HCEC 1CT (cell line): Measurements from ENCODE around the gene RPS24.
A peak's percentile ranks its signal among the peaks of the same experiment; 100 is the strongest.
"Not testable (repeated sequence)": the region's sequence is repeated elsewhere in the genome, so short reads cannot be mapped to it uniquely, and the experiment has no call there.

Source experiments
- DNase-seq: peaks from one replicate; pipeline ENCODE4 v3.0.0-alpha.2; 2017

RPS24 gene

DNA sequence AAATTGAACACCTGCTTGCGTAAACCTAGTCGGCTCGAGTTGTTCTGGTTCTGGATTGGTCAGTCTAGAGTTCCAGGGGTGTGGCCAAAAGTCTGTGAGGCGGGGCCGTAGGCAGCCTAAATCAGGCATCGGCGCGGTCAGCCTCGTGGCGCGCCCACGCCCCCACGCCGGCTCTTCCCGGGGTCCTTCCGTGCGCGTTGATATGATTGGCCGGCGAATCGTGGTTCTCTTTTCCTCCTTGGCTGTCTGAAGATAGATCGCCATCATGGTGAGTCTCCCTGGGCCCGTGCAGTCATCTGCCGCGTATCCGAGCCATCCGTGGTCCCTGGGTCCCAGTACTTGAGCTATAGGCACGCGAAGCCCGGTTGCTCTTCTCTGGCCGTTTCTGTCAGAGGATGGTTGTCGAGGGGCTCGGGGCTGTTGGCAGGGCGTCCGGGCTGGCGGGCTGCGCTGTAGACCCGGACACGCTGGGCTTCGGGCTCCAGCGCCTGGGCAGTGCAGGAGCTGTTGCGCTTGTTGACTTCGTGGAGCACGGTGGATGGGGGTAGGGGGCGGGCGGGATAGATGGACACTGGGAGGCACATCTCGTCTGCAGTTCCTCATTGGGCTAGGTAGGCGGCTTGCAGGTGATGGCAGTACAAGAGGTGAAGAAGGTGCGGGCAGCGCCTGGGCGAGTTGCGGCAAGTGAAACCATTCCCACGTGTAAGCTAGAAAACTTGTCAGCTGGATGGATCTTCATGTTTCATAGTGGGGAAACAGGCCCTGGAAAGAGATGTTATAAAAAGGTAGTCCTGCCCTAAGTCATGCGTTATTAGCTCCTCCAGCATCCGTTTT is at the start of gene RPS24:
TSS of gene RPS24 (plus strand) at position 227 of the 834 bp plus-strand sequence. CDS start at position 266, 39 bp downstream.
- DNase-seq, result peak; percentile 99

DNA sequence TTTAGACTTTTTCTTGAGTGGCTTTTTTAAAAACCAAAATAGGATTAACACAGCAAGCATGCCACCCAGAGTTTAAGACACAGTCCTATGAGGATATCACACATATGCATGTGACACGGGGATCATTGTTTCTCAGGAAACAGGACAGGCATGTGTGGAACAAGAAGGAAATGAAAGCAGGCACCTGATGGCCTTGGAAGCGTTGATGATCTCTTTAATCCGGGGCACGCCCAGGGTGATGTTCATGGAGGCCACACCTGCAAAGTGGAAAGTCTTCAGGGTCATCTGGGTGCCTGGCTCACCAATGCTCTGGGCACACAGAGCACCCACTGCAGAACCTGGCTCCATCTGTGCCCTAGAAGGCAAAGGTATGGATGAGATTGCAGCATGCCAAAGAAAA is 48.7 kb upstream of the RPS24 start:
- no peak for DNase-seq

DNA sequence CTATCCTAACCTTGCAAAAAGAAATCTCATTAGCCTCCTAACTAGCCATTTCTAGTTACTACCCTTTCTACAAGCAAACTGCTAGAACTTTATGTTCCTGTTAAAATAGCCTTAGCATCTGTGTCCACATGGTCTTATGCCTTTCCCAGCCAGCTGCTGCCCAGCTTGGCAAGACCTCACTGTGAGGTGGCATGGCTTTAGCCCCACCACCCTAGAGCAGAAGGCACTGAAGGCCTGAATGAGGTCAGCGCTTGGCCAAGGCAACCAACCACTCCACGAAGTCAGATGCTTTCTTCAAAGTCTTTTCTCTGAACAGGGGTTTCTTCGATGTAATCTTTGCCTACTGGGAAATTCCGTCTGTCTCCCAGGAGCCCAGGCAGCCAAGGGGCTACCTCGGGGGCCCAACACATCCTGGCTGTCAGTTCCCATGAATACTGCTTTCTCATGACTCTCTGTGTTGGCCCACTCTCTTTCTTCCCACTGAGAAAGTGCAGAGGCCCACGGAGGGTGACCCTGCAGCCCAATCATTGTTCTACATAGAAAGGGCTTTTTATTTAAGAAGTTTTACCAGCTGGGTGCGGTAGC is 45.9 kb upstream of the RPS24 start:
- no peak for DNase-seq

DNA sequence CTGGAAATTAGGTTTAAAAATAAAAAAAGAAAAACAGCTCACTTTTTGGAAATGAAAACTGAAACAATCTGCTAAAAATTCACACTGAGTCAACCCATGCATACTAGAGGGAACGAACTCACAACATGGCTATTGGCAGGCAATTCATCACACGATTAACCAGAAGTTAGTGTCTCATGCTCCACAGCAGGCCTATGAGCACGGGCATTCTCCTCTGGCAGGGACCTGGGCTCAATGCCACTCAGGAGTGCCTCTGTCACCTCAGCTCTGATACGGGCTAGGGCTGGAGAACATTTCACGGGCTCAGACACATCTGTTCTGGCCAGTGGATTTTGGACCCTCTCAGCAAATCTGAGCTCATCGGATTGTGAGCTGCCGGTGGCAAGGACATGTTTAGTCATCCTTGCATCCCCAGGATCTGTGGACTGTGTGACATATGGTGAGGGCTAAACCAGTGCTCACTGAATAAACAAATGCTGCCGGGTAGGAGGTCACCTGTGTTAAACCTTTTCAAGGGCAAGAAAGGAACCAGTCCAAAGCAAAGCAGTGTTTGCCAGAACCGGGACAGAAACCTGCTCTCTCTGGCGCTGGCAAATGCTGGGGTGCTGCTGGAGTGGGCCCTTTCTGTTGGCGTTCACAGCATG is 44.5 kb upstream of the RPS24 start:
- no peak for DNase-seq

DNA sequence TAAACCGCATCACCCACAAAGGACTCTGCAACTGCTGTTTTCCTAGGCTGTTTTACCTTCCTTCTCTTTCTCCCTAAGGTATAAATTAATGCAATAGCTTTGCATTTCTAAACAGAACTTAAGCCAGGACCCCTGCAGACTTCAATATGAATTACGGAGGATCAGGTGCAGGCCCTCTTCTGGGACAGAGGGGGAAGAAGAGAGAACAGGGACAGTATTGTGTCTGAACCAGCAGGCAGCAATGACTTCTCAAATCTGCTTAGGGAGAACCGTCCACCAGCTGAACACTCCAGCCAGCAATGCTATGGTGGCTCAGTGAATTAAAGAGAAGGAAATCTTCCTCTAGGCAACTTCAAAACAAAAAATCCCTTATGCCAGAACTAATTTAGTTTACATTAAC is 40.0 kb upstream of the RPS24 start:
- DNase-seq, result no peak

DNA sequence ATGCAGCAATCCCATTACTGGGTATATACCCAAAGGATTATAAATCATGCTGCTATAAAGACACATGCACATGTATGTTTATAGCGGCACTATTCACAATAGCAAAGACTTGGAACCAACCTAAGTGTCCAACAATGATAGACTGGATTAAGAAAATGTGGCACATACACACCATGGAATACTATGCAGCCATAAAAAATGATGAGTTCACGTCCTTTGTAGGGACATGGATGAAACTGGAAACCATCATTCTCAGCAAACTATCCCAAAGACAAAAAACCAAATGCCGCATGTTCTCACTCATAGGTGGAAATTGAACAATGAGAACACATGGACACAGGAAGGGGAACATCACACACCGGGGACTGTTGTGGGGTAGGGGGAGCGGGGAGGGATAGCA is 34.9 kb upstream of the RPS24 start:
- DNase-seq, result not testable (repeated sequence)

DNA sequence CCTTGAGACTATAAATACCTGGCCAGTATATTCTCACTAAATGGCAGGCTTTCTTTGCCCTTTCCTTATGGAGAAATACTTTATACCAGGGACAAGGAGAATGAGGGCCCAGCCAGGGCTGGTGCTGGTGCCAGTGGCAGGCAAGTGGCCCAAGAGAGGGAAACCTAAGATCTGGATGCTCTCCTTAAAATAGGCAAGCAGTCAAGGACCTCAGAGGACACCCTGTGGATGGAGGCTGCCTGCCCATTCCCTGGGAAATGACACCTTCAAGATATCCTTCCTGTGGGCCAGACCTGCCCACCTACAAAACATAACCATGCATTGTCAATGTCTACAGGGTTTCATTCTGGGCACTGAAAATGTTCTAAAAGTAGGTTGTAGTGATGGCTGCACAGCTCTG is 33.5 kb upstream of the RPS24 start:
- no peak for DNase-seq

DNA sequence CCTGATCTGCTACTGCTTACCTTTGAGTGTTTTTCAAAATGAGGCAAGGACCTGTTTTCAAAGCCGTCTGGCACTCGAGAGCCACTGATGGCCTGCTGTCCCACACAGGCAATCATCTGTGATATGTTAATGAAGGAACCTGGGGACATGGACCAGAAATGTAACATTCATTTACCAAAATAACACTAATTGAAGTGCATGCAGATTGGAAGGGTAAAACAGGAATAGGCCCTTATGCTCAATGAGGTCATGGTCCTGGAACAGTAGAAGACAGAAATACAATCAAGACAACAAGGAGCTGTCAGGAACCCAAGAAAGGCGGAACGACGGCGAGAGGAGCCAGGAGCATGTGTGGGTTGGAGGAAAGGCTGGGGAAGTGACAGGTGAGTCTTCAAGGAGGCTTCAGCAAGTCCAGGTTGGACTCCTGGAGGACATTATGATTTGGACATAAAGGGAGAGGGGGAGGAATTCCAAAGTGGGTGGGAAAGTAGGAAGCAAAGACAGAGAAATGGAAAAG is 32.6 kb upstream of the RPS24 start:
- no peak for DNase-seq

DNA sequence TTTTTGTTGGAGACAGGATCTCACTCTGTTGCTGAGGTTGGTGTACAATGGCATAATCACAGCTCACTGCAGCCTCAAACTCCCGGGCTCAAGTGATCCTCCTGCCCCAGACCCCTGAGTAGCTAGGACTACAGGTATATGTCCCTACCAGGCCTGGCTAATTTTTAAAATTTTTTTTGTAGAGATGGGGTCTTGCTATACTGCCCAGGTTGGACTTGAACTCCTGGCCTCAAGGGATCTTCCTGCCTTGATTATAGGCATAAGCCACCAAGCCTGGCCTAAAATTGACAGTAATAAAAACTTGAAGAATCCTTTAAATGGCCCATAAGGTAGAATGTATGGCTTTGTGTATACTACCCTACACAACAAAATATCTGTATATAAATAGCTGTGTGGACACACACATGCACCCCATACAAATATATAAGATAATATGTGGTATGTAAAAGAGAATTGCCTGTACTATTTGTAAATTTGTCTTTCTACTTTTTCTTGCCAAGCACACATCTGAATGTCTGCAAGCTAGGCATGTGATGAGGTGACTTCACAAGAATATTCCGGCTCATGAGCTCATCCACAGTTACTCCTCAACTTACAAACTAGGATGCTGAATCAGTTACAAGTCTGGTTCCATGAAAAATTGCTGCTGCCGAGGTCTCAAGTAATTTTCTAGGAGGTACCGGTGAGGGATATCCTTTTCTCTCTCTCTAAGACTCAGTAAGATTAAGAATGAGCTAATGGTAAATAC is 30.9 kb upstream of the RPS24 start:
- no peak for DNase-seq

DNA sequence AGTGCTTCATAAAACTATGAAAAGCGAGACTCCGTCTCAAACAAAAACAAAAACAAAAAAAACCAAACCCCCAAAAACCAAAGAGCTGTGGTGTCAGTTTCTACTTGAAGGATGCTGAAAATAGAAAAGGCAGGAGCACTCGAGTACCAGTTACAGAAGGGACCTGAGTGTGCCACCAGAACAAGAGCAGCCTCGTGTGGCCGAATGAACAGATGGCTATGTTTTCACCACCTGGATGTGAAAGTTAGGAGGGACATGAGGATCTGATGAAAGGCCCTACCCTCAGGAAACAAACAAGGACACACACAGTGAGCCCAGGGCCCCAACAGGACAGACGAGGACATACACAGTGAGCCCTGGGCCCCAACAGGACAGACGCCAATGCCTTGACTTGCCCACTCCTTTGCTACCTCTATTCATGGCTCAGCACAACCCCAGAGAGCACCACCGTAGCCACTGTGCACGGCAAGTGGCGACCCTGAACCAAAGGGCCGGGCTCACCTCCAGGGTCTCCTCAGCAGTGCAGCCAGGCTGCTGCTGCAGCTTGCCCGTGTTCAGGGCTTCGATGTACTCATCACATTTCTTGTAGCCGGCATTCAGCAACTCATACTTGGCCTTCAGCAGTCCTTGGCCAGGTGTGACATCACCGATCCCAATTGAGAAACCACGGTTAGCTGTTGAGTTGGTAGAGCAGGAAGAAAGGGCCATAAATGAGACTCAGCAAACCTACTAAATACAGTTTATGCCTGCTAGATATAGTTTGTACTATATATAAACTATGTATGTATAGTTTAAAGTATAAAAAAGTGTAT is 29.2 kb upstream of the RPS24 start:
- DNase-seq, result no peak

DNA sequence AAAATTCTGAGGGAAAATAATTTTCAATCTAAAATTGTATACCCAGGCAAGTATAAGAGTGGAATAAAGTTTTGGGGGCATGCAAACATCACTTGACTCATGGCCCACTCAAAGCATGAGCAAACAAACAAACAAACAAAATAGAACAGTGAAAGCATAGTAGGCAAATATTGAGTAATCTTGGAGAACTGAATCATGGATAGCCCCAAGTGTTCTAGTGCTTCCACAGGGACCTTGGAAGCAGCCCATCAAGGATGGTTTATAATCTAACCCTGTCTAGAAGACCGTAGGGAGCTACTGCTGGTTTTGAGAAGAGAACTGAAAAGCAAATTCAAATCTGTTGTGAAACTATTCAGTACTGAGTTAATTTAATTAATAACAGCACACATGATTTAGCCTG is 26.5 kb upstream of the RPS24 start:
- no peak for DNase-seq

DNA sequence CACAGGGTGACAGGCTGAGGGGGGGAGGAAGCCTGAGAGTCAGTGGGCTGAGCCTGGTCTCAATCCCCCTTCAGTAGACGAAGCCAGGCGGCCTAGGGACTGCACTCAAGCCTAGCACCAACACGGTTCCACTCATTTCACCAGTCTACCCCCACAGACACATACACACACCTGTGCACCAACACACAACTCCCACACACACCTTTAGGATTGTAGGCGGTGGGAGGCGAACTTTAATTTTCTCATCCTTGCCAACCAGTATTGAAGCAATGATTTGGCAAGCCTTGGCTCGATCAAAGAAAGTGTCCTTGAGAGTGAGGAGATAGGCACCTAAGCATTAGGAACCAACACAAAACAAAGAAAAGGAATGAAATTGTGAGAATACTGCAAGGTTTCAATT is 24.0 kb upstream of the RPS24 start:
- no peak for DNase-seq

DNA sequence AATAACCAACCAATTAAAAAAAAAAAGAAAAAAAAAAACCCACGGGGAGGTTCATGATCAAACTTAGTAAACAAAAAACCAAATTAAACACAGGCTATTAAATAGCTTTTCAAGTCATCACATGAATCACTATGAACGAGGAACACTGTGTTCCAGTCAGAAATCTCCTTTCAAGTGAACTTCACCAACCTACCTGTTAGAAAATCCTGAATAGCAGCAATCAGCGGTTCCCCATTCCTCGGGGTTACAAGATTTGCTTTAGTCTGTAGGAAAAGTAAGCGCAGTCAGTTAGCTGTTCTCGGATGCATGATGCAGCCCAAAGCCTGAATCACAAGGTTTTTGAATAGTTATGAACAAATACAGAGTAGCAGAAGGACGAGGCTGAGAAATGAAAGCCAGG is 23.4 kb upstream of the RPS24 start:
- DNase-seq, result no peak

DNA sequence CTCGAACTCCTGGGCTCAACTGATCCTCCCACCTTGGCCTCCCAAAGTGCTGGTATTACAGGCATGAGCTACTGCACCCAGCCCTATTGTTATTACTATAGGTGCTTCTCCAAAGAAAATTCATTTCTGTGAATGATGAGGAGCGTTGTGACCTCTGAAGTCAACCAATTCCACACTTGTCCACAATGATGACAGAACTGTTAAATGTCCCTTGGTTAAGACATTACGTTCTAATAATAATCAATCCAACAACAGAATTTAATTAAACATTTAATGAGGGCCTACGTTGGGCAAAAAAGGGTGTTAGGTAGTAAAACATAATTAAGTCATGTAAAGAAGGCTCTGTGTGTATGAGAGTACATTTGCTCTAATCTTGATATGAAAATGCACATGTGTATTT is 22.6 kb upstream of the RPS24 start:
- no peak for DNase-seq

DNA sequence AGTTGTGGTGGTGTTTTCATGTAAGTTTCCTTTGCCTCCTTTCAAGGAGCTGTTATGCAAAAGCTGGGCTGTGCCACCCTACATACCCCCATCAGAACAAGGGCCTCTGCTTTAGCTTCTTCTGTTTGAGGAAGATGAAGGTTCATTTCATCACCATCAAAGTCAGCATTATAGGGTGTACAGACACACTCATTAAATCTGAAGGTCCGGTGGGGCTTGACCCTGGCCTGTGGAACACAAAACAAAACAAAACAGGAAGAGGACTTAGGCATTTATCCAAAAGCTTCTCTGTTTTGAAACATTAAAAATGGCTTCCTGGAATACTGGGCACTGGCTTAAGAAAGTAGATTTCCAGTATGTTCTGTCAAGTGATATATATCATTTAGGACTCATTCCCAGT is 20.1 kb upstream of the RPS24 start:
- DNase-seq, result no peak

DNA sequence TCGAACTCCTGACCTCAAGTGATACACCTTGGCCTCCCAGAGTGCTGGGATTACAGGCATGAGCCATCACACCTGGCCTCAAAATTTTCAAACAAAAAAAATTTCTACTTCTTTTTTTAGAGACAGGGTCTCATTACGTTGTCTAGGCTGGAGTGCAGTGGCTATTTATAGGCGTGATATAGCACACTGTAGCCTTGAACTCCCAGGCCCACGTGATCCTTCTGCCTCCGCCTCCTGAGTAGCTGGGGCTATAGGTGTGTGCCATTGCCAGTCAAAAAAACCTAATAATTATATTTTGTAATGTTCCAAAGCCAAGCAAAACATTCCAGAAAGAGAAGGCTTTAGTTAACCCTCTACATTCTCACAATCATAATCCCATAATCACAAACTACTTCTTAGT is 18.1 kb upstream of the RPS24 start:
- no peak for DNase-seq

DNA sequence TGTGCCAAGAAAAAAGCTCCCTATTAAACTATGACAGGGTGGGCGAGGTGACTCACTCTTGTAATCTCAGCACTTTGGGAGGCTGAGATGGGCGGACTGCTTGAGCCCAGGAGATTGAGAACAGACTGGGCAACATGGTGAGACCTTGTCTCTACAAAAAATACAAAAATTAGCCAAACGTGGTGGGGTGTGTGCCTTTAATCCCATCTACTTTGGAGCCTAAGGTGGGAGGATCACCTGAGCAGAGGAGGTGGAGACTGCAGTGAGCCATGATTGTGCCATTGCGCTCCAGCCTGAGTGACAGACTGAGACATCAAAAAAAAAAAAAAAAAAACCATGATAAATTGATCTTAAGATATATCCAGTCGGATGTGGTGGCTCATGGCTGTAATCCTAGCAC is 15.8 kb upstream of the RPS24 start:
- no peak for DNase-seq

DNA sequence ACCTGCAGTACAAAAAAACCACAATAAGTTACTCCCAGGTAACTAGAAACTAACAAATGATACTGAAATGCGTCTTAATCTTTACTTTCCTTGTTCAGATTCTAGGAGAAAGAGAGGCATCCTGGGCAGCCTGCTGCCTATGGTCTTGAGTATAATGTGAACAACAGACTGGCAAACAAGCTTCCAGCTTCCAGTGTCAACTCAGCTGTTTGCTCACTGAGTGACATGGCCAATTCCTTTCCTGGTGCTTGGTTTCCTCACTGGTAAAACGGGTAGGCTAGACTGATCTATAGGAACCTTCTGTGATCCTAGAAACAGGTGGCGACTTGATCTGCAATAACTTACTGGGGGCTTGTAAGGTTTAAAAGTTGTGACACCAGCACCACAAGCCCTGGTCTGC is 14.4 kb upstream of the RPS24 start:
- DNase-seq, result no peak

DNA sequence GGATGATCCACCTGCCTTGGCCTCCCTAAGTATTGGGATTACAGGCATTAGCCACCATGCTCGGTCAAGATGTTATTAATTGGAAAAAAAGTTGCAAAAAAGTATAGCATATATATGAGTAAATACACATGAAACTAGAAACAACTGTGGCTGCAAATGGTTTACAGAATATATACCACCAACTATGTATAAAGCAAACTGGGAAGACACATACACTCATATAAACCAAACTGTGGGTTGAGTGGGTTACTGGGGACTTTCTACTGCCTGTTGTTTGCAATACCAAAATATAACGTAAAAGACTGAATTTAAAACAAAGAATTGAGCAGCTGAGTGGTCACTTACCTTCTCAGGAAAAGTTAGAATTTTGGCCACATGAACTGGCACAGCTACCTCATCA is 12.5 kb upstream of the RPS24 start:
- DNase-seq, result no peak

DNA sequence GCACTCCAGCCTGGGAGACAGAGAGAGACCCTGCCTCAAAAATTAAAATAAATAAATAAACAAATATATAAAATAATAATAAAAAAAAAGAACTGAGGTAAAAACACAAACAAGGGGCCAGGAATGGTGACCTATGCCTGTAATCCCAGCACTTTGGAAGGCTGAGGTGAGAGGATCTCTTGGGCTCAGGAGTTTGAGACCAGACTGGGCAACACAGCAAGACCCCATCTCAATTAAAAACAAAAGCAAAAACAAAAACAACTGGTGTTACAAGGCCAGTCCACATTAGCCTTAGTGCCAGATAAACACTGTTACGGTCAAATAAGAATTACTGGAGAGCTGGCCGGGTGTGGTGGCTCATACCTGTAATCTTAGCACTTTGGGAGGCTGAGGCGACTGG is 9.9 kb upstream of the RPS24 start:
- DNase-seq, result no peak

DNA sequence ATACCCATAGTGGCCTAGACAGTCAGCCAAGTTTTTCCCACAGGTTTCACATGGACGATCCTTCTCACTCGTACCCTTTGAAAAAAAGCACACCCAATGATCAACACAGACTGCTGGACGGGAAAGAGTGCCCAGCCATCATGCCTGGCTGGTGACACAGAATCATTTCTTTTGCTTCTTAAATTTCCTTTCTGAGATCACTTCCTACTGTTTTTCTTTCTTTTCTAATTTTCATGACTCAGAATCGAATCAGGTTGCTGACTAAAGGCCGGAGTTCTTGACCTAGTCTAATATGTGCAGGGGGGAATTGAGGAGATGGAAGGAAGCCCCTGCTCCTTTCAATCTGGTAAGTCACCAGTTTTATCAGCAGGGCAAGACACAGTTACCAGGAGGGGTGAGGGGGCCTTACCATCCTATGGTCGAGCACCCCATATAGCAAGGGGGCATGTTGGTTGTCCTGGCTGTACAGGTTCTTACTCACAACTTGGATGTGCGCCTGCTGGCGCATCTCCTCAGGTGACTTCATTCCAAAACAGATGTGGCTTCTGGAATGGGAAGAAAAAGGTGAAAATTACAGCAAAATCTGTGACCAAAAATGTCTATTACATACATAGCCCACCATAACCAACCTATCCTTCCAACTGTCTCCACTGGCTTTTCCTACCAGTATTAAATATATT is 7.8 kb upstream of the RPS24 start:
- DNase-seq, result peak; percentile 86
